Fibroblast of lung (primary cell): ENCODE results near the gene COTL1. TPM values are rescaled to one million over a fixed set of nuclear protein-coding genes. Genes with fewer than 3 reads are reported as not detected.
A peak's percentile ranks its signal among the peaks of the same experiment; 100 is the strongest.

Source experiments
- DNase-seq, 2 donors: peaks; one replicate each; pipeline versions ENCODE4 v3.0.0 to v3.0.0-alpha.2; 2010; ENCODE audit warnings: low read depth in 2 of 2
- H2AFZ ChIP-seq: 2 replicates; pipeline ENCODE4 v1.5.1; 2012; ENCODE audit warnings: low read length, control low read depth, inconsistent platforms
- H3K27ac ChIP-seq: 2 replicates; pipeline ENCODE4 v1.5.1; 2011; ENCODE audit warnings: low read length, control low read depth; ENCODE audit not compliant: insufficient read depth
- H3K27me3 ChIP-seq: 2 replicates; pipeline ENCODE4 v1.5.1; 2011; ENCODE audit warnings: mild to moderate bottlenecking, low read length; ENCODE audit not compliant: control insufficient read depth, insufficient read depth
- H3K36me3 ChIP-seq: 2 replicates; pipeline ENCODE4 v1.5.1; 2011; ENCODE audit warnings: low read length; ENCODE audit not compliant: control insufficient read depth, insufficient read depth
- H3K4me1 ChIP-seq: 2 replicates; pipeline ENCODE4 v1.5.1; 2011; ENCODE audit warnings: low read length; ENCODE audit not compliant: control insufficient read depth, insufficient read depth; ENCODE audit errors: extremely low read depth
- H3K4me2 ChIP-seq: 2 replicates; pipeline ENCODE4 v1.5.1; 2011; ENCODE audit warnings: low read length, control low read depth; ENCODE audit not compliant: insufficient read depth; ENCODE audit errors: extremely low read depth
- H3K4me3 ChIP-seq, 4 experiments: fragments of 200-600 bp in 1 of 4; sonication (generic) in 1 of 4; replicated peaks in 1 of 4; 2 replicates each; pipeline ENCODE4 v1.5.1; 2011 to 2016; ENCODE audit warnings: low read length in 4 of 4, low read depth in 3 of 4, mild to moderate bottlenecking in 3 of 4, control low read depth in 2 of 4, inconsistent platforms in 1 of 4, mixed read lengths in 1 of 4; ENCODE audit not compliant: insufficient read depth in 1 of 4; ENCODE audit errors: control extremely low read depth in 1 of 4
- H3K79me2 ChIP-seq: 2 replicates; pipeline ENCODE4 v1.5.1; 2012; ENCODE audit warnings: mild to moderate bottlenecking, low read length, inconsistent platforms; ENCODE audit not compliant: control insufficient read depth, insufficient read depth
- H3K9ac ChIP-seq: 2 replicates; pipeline ENCODE4 v1.5.1; 2011; ENCODE audit warnings: mild to moderate bottlenecking, low read length, control low read depth; ENCODE audit not compliant: insufficient read depth
- H3K9me3 ChIP-seq: 2 replicates; pipeline ENCODE4 v1.5.1; 2012; ENCODE audit warnings: low read depth, low read length; ENCODE audit not compliant: control insufficient read depth, insufficient read depth
- H4K20me1 ChIP-seq: 2 replicates; pipeline ENCODE4 v1.5.1; 2011; ENCODE audit warnings: low read length; ENCODE audit not compliant: control insufficient read depth, insufficient read depth; ENCODE audit errors: extremely low read depth
- CTCF ChIP-seq, 2 donors: IDR thresholded peaks in 1 of 2; conservative IDR thresholded peaks in 1 of 2; 1 replicate in 1 of 2; 2 replicates in 1 of 2; pipeline ENCODE4 v1.5.1; 2011 to 2012; ENCODE audit warnings: low read length in 2 of 2, control low read depth in 1 of 2, inconsistent platforms in 1 of 2, low read depth in 1 of 2, mild to moderate bottlenecking in 1 of 2
- EZH2 ChIP-seq: IDR thresholded peaks from 2 replicates; pipeline ENCODE4 v1.5.1; 2012; ENCODE audit warnings: low read length, control low read depth, mild to moderate bottlenecking; ENCODE audit errors: missing control alignments
- polyA plus RNA-seq, 2 donors: library from polyadenylated mRNA; depleted of rRNA in 1 of 2; stranded (reverse) in 1 of 2; unstranded in 1 of 2; fragments of >200 nt; gene quantifications; 2 replicates each; pipeline ENCODE4 v1.2.1, GENCODE V29; 2011 to 2012; ENCODE audit warnings: missing spikeins in 1 of 2
- total RNA-seq: library from RNA; depleted of rRNA; stranded (reverse); fragments of >200 nt; gene quantifications from 2 replicates; pipeline ENCODE4 v1.2.1, GENCODE V29; 2014

Gene COTL1
- total and polyA plus RNA-seq, 2 donors (not counting 1 experiment from before 2014, with no cell fraction given) = 103 to 192 TPM

GRCh38 chr16:84599521-84600202 is 18.2 kb downstream of the COTL1 start:
- Histone ChIP-seq H3K9me3 (no peaks in the 10 kb centered on the region), H3K27ac (peak overlapping the region; percentile 78), H3K36me3 (peaks cover 6% of the 10 kb centered on the region), H3K4me3 (peak overlapping the region in 3 of 4 experiments; percentile 24 to 41 (median 30)), H3K4me1 (peaks cover 51% of the 10 kb centered on the region), H3K27me3 (no peaks in the 10 kb centered on the region), H3K4me2 (peak overlapping the region; percentile 77), H4K20me1 (no peaks in the 10 kb centered on the region), H3K9ac (peak overlapping the region; percentile 52), H3K79me2 (peaks cover 85% of the 10 kb centered on the region), H2AFZ (no peak overlapping the region)
- DNase-seq = peak; percentile 81 to 89
- no peak for TF ChIP-seq CTCF (conservative IDR thresholded peaks at IDR 0.05 in 1 of 2, IDR thresholded peaks at IDR 0.05 in 1 of 2; ENCODE audit: low read depth in 1 of 2, low read length in 2 of 2)
- no peak for TF ChIP-seq EZH2

- Histone ChIP-seq H3K4me3 (no peak overlapping the region), H3K27me3 (no peaks in the 10 kb centered on the region), H3K9me3 (no peaks in the 10 kb centered on the region), H3K4me1 (peaks cover 48% of the 10 kb centered on the region), H3K9ac (peak overlapping the region; percentile 2), H4K20me1 (no peaks in the 10 kb centered on the region), H2AFZ (no peak overlapping the region), H3K36me3 (peaks cover 6% of the 10 kb centered on the region), H3K27ac (peak overlapping the region; percentile 24), H3K4me2 (peak overlapping the region; percentile 23), H3K79me2 (peaks cover 86% of the 10 kb centered on the region)
- DNase-seq = peak in 1 of 2 donors; percentile 40
- TF ChIP-seq CTCF (conservative IDR thresholded peaks at IDR 0.05 in 1 of 2, IDR thresholded peaks at IDR 0.05 in 1 of 2; ENCODE audit: low read depth in 1 of 2, low read length in 2 of 2) (peak in 1 of 2 donors; percentile 7), EZH2 (no peak)
Measured at GRCh38 chr16:84598360-84598759, 19.5 kb downstream of the COTL1 start.

GRCh38 chr16:84597931-84598351 is 19.9 kb downstream of the COTL1 start:
- Histone ChIP-seq H3K27me3 (no peaks in the 10 kb centered on the region), H4K20me1 (no peaks in the 10 kb centered on the region), H3K4me3 (no peak overlapping the region), H3K4me1 (peaks cover 46% of the 10 kb centered on the region), H3K79me2 (peaks cover 88% of the 10 kb centered on the region), H3K9me3 (no peaks in the 10 kb centered on the region), H3K4me2 (peak overlapping the region; percentile 23), H3K9ac (peak overlapping the region; percentile 2), H3K36me3 (peaks cover 6% of the 10 kb centered on the region), H2AFZ (no peak overlapping the region), H3K27ac (peak overlapping the region; percentile 27)
- peak in 1 of 2 donors; percentile 53 for DNase-seq
- TF ChIP-seq CTCF (conservative IDR thresholded peaks at IDR 0.05 in 1 of 2, IDR thresholded peaks at IDR 0.05 in 1 of 2; ENCODE audit: low read depth in 1 of 2, low read length in 2 of 2) = no peak
- no peak for TF ChIP-seq EZH2
